Neural crest cell (in vitro differentiated cells): ENCODE measurements around the gene SDSL. TPM values are rescaled to one million over a fixed set of nuclear protein-coding genes. Genes with fewer than 3 reads are reported as not detected.

Experiments
- DNase-seq: peaks from one replicate; pipeline ENCODE4 v3.0.0; 2021; ENCODE audit warnings: low read depth, mixed read lengths, low spot score
- H3K27ac Mint-ChIP-seq: one replicate; pipeline ENCODE4 v1.8.0; 2021; ENCODE audit warnings: mild to moderate bottlenecking, mixed read lengths; ENCODE audit not compliant: unreplicated experiment
- H3K27me3 Mint-ChIP-seq: 2 replicates; pipeline ENCODE4 v1.8.0; 2021; ENCODE audit warnings: low read depth, mild to moderate bottlenecking, mixed read lengths
- H3K36me3 Mint-ChIP-seq: 2 replicates; pipeline ENCODE4 v1.8.0; 2021; ENCODE audit warnings: low read depth, mild to moderate bottlenecking, mixed read lengths
- H3K4me1 Mint-ChIP-seq: 2 replicates; pipeline ENCODE4 v1.8.0; 2021; ENCODE audit warnings: mixed read lengths
- H3K4me3 Mint-ChIP-seq: one replicate; pipeline ENCODE4 v1.8.0; 2021; ENCODE audit warnings: mild to moderate bottlenecking, mixed read lengths
- H3K9me3 Mint-ChIP-seq: 2 replicates; pipeline ENCODE4 v1.8.0; 2021; ENCODE audit warnings: mixed read lengths
- CTCF ChIP-seq: fragments of 200-600 bp; sonication (generic); conservative IDR thresholded peaks from 2 replicates; pipeline ENCODE4 v1.5.0; 2021; ENCODE audit warnings: antibody characterized with exemption, mild to moderate bottlenecking
- total RNA-seq: library from RNA; stranded (reverse); gene quantifications from 2 replicates; pipeline ENCODE4 v1.2.1, GENCODE V29; 2021

SDSL gene
- total RNA-seq, 1 donor from 2014 or later, result 1.5 TPM

GRCh38 chr12:113462998-113463745, 41.0 kb downstream of the SDSL start:
- Mint-ChIP-seq H3K27ac (no peak overlapping the region), H3K4me3 (peak overlapping the region; percentile 50), H3K36me3 (peaks cover 3% of the 10 kb centered on the region), H3K4me1 (peaks cover 21% of the 10 kb centered on the region), H3K9me3 (no peaks in the 10 kb centered on the region), H3K27me3 (peaks cover 98% of the 10 kb centered on the region)
- TF ChIP-seq CTCF, result no peak
- no peak for DNase-seq

- Mint-ChIP-seq H3K27ac (no peak overlapping the region), H3K4me3 (peak overlapping the region; percentile 50)
- TF ChIP-seq CTCF, result no peak
Observed at GRCh38 chr12:113463746-113464451, 41.7 kb downstream of the SDSL start.

GRCh38 chr12:113464452-113464775, 42.2 kb downstream of the SDSL start:
- no peak overlapping the region for H3K27ac Mint-ChIP-seq
- H3K4me1 Mint-ChIP-seq, result peaks cover 21% of the 10 kb centered on the region
- no peak for TF ChIP-seq CTCF
- no peak overlapping the region for H3K4me3 Mint-ChIP-seq
- H3K9me3 Mint-ChIP-seq, result no peaks in the 10 kb centered on the region
- no peak for DNase-seq
- peaks cover 3% of the 10 kb centered on the region for H3K36me3 Mint-ChIP-seq
- peaks cover 98% of the 10 kb centered on the region for H3K27me3 Mint-ChIP-seq

More at GRCh38 chr12:113463746-113464451, 41.7 kb downstream of the SDSL start:
- H3K27me3 Mint-ChIP-seq, result peaks cover 98% of the 10 kb centered on the region
- H3K36me3 Mint-ChIP-seq, result peaks cover 3% of the 10 kb centered on the region
- no peaks in the 10 kb centered on the region for H3K9me3 Mint-ChIP-seq
- no peak for DNase-seq
- H3K4me1 Mint-ChIP-seq, result peaks cover 21% of the 10 kb centered on the region

GRCh38 chr12:113464852-113465719, 42.9 kb downstream of the SDSL start:
- no peak for TF ChIP-seq CTCF
- Mint-ChIP-seq H3K27ac (no peak overlapping the region), H3K4me3 (no peak overlapping the region), H3K27me3 (peaks cover 98% of the 10 kb centered on the region), H3K4me1 (peaks cover 21% of the 10 kb centered on the region), H3K36me3 (peaks cover 3% of the 10 kb centered on the region), H3K9me3 (no peaks in the 10 kb centered on the region)
- no peak for DNase-seq

- H3K4me3 Mint-ChIP-seq, result peak overlapping the region; percentile 62
- peaks cover 21% of the 10 kb centered on the region for H3K4me1 Mint-ChIP-seq
- DNase-seq, result no peak
- H3K36me3 Mint-ChIP-seq, result peaks cover 3% of the 10 kb centered on the region
- no peak overlapping the region for H3K27ac Mint-ChIP-seq
- peaks cover 98% of the 10 kb centered on the region for H3K27me3 Mint-ChIP-seq
- TF ChIP-seq CTCF, result no peak
- H3K9me3 Mint-ChIP-seq, result no peaks in the 10 kb centered on the region
Observed at GRCh38 chr12:113465808-113466453, 43.8 kb downstream of the SDSL start.
